Natural killer cell (primary cell): Measurements from ENCODE around the gene TMEM243. TPM values are rescaled to one million over a fixed set of nuclear protein-coding genes. Genes with fewer than 3 reads are reported as not detected.
A peak's percentile ranks its signal among the peaks of the same experiment; 100 is the strongest.

Source experiments
- ATAC-seq, 3 donors: fragments of 150-1000 bp in 2 of 3; fragments of 200-7000 bp in 1 of 3; cut with Tn5 transposase; 1 replicate in 1 of 3; 2 replicates in 2 of 3; pipeline ENCODE4 v1.10.0; 2021; ENCODE audit warnings: mild to moderate bottlenecking in 2 of 3, moderate library complexity in 2 of 3
- DNase-seq, 2 donors: peaks; one replicate each; pipeline versions ENCODE4 v3.0.0 to v3.0.0-alpha.2; 2013 to 2021; ENCODE audit warnings: mixed read lengths in 1 of 2
- H3K27ac ChIP-seq: one replicate; pipeline ENCODE4 v1.5.1; 2013; ENCODE audit warnings: mild to moderate bottlenecking, low read length
- H3K27me3 ChIP-seq: one replicate; pipeline ENCODE4 v1.6.1; 2013; ENCODE audit warnings: low read length; ENCODE audit not compliant: control insufficient read depth, insufficient read depth
- H3K36me3 ChIP-seq: one replicate; pipeline ENCODE4 v1.6.1; 2013; ENCODE audit warnings: low read length; ENCODE audit not compliant: control insufficient read depth, insufficient read depth
- H3K4me1 ChIP-seq: one replicate; pipeline ENCODE4 v1.6.1; 2013; ENCODE audit warnings: low read length; ENCODE audit not compliant: control insufficient read depth, insufficient read depth
- H3K4me3 ChIP-seq: one replicate; pipeline ENCODE4 v1.5.1; 2013; ENCODE audit warnings: low read length
- H3K9me3 ChIP-seq: one replicate; pipeline ENCODE4 v1.6.1; 2013; ENCODE audit warnings: low read length; ENCODE audit not compliant: control insufficient read depth, insufficient read depth
- H3K27ac Mint-ChIP-seq, 2 donors: one replicate each; pipeline ENCODE4 v1.8.0; 2022; ENCODE audit warnings: mild to moderate bottlenecking in 2 of 2, mixed read lengths in 2 of 2, moderate library complexity in 1 of 2
- H3K27me3 Mint-ChIP-seq, 2 donors: one replicate each; pipeline ENCODE4 v1.8.0; 2022; ENCODE audit warnings: low read depth in 2 of 2, mixed read lengths in 2 of 2
- H3K36me3 Mint-ChIP-seq: one replicate; pipeline ENCODE4 v1.8.0; 2022; ENCODE audit warnings: mixed read lengths
- H3K4me1 Mint-ChIP-seq, 2 donors: one replicate each; pipeline ENCODE4 v1.8.0; 2022; ENCODE audit warnings: mixed read lengths in 2 of 2
- H3K4me3 Mint-ChIP-seq: one replicate; pipeline ENCODE4 v1.8.0; 2022; ENCODE audit warnings: mild to moderate bottlenecking, moderate library complexity, mixed read lengths
- H3K9me3 Mint-ChIP-seq, 2 donors: one replicate each; pipeline ENCODE4 v1.8.0; 2022; ENCODE audit warnings: mixed read lengths in 2 of 2
- WGBS: methylation state at CpG from one replicate; pipeline ENCODE4 v1.1.7; 2013; ENCODE audit warnings: missing lambda C conversion rate; ENCODE audit not compliant: insufficient coverage; 5-methylcytosine and 5-hydroxymethylcytosine counted together
- intact Hi-C: fragments of 100-400 bp; cut with micrococcal nuclease; formaldehyde crosslinking; loops from one replicate; pipeline ENCODE4 v1.14.2; 2022
- total RNA-seq, 4 donors: library from RNA; stranded (reverse); fragments of 120-200 nt in 1 of 4; gene quantifications; one replicate each; pipeline versions ENCODE4 v1.2.3 to v1.2.4, GENCODE V29; 2013 to 2022
- TF ChIP-seq, protein P1 (sequence below): fragments of 200-600 bp; IDR thresholded peaks from one replicate; pipeline ENCODE4 v1.8.0; 2022; ENCODE audit warnings: antibody characterized with exemption

TMEM243 gene
- total RNA-seq, 3 donors from 2014 or later (not counting 1 experiment from before 2014, with no cell fraction given), result 52.5 to 61.8 (median 55.2) TPM

DNA sequence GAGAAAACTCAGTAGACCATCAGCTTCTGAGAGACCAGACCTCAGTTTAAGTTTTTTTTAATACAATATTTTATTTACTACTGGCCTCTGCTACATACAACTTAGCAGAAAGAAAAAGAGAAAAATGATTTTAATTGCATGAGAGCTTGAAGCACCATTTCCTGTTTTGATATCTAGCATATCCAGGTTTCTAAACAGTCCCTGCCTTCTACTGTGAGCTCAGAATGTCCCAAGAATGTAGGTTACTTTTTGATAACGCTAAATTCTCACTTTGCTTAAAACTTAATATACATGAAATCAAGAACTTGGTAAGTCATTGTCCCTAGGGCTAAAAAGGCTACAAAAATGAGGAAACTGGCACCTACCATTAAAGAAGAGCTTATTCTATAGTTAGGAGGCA, 7.0 kb downstream of the TMEM243 start:
- peaks cover 61 to 73% of the 10 kb centered on the region in 2 donors for H3K4me1 Mint-ChIP-seq
- H3K4me3 ChIP-seq, result no peak overlapping the region
- ATAC-seq, result no peak
- no CpG with 5 or more reads among the region's 1 CpG for WGBS
- no peaks in the 10 kb centered on the region for H3K9me3 Mint-ChIP-seq
- peak overlapping the region; percentile 15 for H3K4me3 Mint-ChIP-seq
- H3K27ac Mint-ChIP-seq, result peak overlapping the region; percentile 58 to 71
- H3K36me3 Mint-ChIP-seq, result no peaks in the 10 kb centered on the region
- TF ChIP-seq, protein P1, sequence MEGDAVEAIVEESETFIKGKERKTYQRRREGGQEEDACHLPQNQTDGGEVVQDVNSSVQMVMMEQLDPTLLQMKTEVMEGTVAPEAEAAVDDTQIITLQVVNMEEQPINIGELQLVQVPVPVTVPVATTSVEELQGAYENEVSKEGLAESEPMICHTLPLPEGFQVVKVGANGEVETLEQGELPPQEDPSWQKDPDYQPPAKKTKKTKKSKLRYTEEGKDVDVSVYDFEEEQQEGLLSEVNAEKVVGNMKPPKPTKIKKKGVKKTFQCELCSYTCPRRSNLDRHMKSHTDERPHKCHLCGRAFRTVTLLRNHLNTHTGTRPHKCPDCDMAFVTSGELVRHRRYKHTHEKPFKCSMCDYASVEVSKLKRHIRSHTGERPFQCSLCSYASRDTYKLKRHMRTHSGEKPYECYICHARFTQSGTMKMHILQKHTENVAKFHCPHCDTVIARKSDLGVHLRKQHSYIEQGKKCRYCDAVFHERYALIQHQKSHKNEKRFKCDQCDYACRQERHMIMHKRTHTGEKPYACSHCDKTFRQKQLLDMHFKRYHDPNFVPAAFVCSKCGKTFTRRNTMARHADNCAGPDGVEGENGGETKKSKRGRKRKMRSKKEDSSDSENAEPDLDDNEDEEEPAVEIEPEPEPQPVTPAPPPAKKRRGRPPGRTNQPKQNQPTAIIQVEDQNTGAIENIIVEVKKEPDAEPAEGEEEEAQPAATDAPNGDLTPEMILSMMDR, result no peak
- no peaks in the 10 kb centered on the region for H3K9me3 ChIP-seq
- intact Hi-C loops, result loop anchor here (10.0 kb wide), 1 partner anchor 158 kb away; the partner anchor contains the start of gene ELAPOR2
- peak in 1 of 2 donors; percentile 31 for DNase-seq
- no peaks in the 10 kb centered on the region for H3K27me3 ChIP-seq
- H3K27ac ChIP-seq, result no peak overlapping the region
- H3K36me3 ChIP-seq, result no peaks in the 10 kb centered on the region
- H3K27me3 Mint-ChIP-seq, result no peaks in the 10 kb centered on the region
- H3K4me1 ChIP-seq, result peaks cover 48% of the 10 kb centered on the region

DNA sequence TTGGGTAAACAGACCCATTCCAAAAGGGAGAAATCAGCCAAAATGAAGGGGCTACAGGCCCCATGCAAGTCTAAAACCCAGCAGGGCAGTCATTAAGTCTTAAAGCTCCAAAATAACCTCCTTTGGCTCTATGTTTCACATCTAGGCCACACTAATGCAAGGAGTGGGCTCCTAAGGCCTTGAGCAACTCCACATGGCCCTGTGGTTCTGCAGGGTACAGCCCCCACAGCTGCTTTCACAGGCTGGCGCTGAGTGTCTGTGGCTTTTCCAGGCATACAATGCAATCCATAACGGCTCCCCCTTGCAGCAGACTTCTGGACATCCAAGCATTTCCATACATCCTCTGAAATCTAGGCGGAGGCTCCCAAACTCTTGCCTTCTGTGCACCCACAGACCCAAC, 9.0 kb downstream of the TMEM243 start:
- WGBS, result 92% methylated on average over 3 of the region's 3 CpGs
- no peaks in the 10 kb centered on the region for H3K27me3 ChIP-seq
- no peaks in the 10 kb centered on the region for H3K27me3 Mint-ChIP-seq
- H3K9me3 ChIP-seq, result peaks cover 8% of the 10 kb centered on the region
- intact Hi-C loops, result loop anchor here (10.0 kb wide), 1 partner anchor 156 kb away; the partner anchor contains the start of gene ELAPOR2
- H3K9me3 Mint-ChIP-seq, result peaks cover 3 to 4% of the 10 kb centered on the region in 2 donors
- no peak overlapping the region for H3K27ac ChIP-seq
- H3K4me3 Mint-ChIP-seq, result no peak overlapping the region
- no peaks in the 10 kb centered on the region for H3K36me3 ChIP-seq
- DNase-seq (no peak), ATAC-seq (no peak)
- peaks cover 5% of the 10 kb centered on the region for H3K36me3 Mint-ChIP-seq
- H3K4me1 Mint-ChIP-seq, result peaks cover 61 to 67% of the 10 kb centered on the region in 2 donors
- TF ChIP-seq, protein P1, result no peak
- H3K4me1 ChIP-seq, result peaks cover 32% of the 10 kb centered on the region
- H3K27ac Mint-ChIP-seq, result no peak overlapping the region
- no peak overlapping the region for H3K4me3 ChIP-seq

- TF ChIP-seq, protein P1, result no peak
- ATAC-seq, result no peak
These were observed 10.1 kb downstream of the TMEM243 start for GRCh38 chr7:87209295-87209924.

More at GRCh38 chr7:87209295-87209924, 10.1 kb downstream of the TMEM243 start:
- no peaks in the 10 kb centered on the region for H3K27me3 Mint-ChIP-seq
- Histone ChIP-seq H3K27ac (no peak overlapping the region), H3K4me1 (peaks cover 28% of the 10 kb centered on the region), H3K27me3 (no peaks in the 10 kb centered on the region), H3K4me3 (no peak overlapping the region), H3K9me3 (peaks cover 16% of the 10 kb centered on the region), H3K36me3 (no peaks in the 10 kb centered on the region)
- H3K27ac Mint-ChIP-seq, result peak overlapping the region in 1 of 2 donors; percentile 35
- peaks cover 5 to 6% of the 10 kb centered on the region in 2 donors for H3K9me3 Mint-ChIP-seq
- DNase-seq, result no peak
- intact Hi-C loops, result no loop called here
- no peak overlapping the region for H3K4me3 Mint-ChIP-seq
- peaks cover 9% of the 10 kb centered on the region for H3K36me3 Mint-ChIP-seq
- WGBS, result 94% methylated on average over 18 of the region's 18 CpGs
- H3K4me1 Mint-ChIP-seq, result peaks cover 68 to 74% of the 10 kb centered on the region in 2 donors
